ENCODE data around the gene ZNF197. TPM values are rescaled to one million over a fixed set of nuclear protein-coding genes. Genes with fewer than 3 reads are reported as not detected.

Gene ZNF197
- total RNA-seq, 3 donors from 2014 or later: 18.0 to 26.2 (median 18.4) TPM

DNA sequence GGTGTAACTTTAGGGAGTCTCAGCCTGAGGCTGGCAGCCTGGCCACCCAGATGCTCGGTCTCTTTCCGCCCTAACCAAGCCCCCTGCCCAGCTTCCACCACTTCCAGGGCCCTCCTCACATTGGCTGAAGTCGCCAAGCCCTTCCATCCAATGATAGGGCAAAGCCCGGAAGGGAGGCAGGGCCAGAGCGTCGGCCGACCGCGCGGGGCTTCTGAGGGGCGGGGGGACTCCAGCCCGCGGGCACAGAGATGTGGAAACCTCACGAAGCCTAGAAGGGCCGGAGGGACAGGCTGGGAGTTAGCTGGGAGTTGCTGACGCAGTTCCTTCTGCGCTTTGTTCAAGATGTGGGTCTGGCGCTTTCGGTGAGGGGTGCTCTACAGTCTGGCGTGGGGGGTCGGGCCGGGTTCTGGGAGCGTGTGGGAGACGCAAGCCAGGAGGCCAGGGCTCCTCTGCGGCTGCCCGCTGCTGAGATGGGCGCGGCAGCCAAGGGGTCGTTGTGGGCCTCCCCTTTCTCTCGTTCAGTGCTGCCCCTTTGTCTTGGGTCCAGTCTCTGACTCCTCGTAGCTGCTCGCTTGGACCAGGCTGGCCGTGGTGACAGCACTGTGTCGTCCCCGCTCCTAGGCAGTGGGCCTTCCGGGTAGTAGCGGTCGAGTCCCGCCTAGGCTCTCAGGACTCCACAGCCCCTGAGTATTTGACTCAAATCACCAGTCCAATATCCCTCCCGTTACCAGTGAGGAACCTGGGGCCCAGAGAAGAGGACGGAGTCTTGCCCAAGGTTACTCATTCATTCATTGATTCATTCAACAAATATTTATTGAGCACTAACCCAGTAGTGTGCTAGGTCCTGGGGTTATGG lies 40.0 kb upstream of the ZNF197 start, which contains the start of gene ZNF660:
ZNF660 (plus strand) TSS at position 319 of the 856 bp plus-strand sequence. CDS start 9,230 bp downstream, outside the sequence.
- Histone ChIP-seq H3K4me3 (peak within 1 kb of the TSS; percentile 56 to 76 (median 74)), H3K9me3 (no peaks in the 10 kb centered on the region), H3K27me3 (no peaks in the 10 kb centered on the region), H3K36me3 (no peaks in the 10 kb centered on the region), H3K4me1 (peaks cover 0 to 7% of the 10 kb centered on the region in 2 donors), H3K27ac (peak within 1 kb of the TSS; percentile 49 to 70)
- no peak for TF ChIP-seq POLR2A (IDR thresholded peaks at IDR 0.05)
- peak in 2 of 3 donors; percentile 16 to 18 for TF ChIP-seq POLR2AphosphoS5 (IDR thresholded peaks at IDR 0.05)
- TF ChIP-seq, protein P1, sequence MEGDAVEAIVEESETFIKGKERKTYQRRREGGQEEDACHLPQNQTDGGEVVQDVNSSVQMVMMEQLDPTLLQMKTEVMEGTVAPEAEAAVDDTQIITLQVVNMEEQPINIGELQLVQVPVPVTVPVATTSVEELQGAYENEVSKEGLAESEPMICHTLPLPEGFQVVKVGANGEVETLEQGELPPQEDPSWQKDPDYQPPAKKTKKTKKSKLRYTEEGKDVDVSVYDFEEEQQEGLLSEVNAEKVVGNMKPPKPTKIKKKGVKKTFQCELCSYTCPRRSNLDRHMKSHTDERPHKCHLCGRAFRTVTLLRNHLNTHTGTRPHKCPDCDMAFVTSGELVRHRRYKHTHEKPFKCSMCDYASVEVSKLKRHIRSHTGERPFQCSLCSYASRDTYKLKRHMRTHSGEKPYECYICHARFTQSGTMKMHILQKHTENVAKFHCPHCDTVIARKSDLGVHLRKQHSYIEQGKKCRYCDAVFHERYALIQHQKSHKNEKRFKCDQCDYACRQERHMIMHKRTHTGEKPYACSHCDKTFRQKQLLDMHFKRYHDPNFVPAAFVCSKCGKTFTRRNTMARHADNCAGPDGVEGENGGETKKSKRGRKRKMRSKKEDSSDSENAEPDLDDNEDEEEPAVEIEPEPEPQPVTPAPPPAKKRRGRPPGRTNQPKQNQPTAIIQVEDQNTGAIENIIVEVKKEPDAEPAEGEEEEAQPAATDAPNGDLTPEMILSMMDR (IDR thresholded peaks at IDR 0.05): no peak
- DNase-seq (ENCODE audit: low spot score in 2 of 2): peak in 1 of 2 donors; percentile 19
- intact Hi-C loops (cut with DNase I; ENCODE audit: low total_unique reads): no loop called here

DNA sequence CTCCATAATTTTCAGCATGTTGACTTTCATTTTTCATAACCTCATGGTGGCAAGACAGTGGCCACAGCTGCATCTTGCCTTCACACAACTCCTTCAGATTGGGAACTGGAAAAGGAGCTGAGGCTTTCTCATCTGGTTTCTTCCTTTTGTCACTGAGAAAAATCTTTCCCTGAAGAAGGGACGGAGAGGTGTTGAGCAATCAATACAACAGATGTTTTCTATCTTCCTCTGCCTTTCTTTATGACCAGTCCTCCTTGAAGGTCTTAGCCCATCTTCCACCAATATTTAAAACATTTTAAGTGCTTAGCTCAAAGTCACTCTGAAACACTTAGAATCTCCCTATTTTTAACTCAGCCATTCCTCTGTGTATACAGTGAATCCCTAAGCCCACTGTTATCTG lies 28.2 kb upstream of the ZNF197 start:
- TF ChIP-seq, protein P1 (IDR thresholded peaks at IDR 0.05): no peak
- TF ChIP-seq POLR2A (IDR thresholded peaks at IDR 0.05) (no peak), POLR2AphosphoS5 (IDR thresholded peaks at IDR 0.05) (no peak)
- no peaks in the 10 kb centered on the region for H3K4me1 ChIP-seq
- H3K4me3 ChIP-seq: no peak overlapping the region
- DNase-seq (ENCODE audit: low spot score in 2 of 2): no peak
- no peaks in the 10 kb centered on the region for H3K27me3 ChIP-seq
- no peak overlapping the region for H3K27ac ChIP-seq
- no peaks in the 10 kb centered on the region for H3K36me3 ChIP-seq
- intact Hi-C loops (cut with DNase I; ENCODE audit: low total_unique reads): no loop called here
- H3K9me3 ChIP-seq: peaks cover 51 to 62% of the 10 kb centered on the region in 2 donors

DNA sequence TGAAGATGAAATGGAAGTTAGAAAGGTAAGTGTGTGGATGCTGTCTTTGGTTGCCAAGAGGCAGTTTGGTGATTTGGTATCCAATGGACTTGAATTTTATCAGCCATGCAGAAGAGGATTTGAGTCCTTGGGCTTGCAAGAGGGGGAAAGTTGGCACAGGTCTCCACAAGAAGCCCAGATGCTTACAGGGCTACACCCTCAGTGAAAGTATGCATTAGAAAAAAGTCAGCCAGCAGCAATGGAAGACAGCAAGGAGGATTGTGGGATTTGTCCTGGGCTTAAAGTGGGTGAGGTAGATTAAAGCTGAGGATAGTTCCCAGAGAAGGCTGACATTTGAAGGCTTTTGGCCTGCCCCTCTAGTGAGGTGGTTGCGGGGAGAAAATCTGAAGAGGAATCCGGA lies 23.1 kb upstream of the ZNF197 start:
- DNase-seq (ENCODE audit: low spot score in 2 of 2): no peak
- Histone ChIP-seq H3K9me3 (peaks cover 13 to 18% of the 10 kb centered on the region in 2 donors), H3K27ac (no peak overlapping the region), H3K36me3 (no peaks in the 10 kb centered on the region), H3K4me1 (no peaks in the 10 kb centered on the region), H3K27me3 (no peaks in the 10 kb centered on the region), H3K4me3 (no peak overlapping the region)
- TF ChIP-seq, protein P1 (IDR thresholded peaks at IDR 0.05): no peak
- intact Hi-C loops (cut with DNase I; ENCODE audit: low total_unique reads): no loop called here

DNA sequence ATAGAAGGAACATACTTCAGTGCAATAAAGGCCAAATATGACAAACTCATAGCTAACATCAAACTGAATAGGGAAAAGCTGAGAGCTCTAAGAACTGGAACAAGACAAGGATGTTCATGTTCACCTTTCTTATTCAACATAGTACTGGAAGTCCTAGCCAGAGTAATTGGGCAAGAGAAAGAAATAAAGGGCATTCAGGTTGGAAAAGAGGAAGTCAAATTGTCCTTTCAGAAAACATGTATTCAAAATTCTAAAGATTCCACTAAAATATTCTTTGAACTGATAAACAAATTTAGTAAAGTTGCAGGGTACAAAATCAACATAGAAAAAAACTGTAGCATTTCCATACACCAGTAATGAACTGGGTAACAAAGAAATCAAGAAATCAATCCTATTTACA lies 12.2 kb upstream of the ZNF197 start:
- H3K4me3 ChIP-seq: no peak overlapping the region
- H3K36me3 ChIP-seq: no peaks in the 10 kb centered on the region
- no peak overlapping the region for H3K27ac ChIP-seq
- no peaks in the 10 kb centered on the region for H3K4me1 ChIP-seq
- no peaks in the 10 kb centered on the region for H3K27me3 ChIP-seq
- DNase-seq (ENCODE audit: low spot score in 2 of 2): no peak
- H3K9me3 ChIP-seq: no peaks in the 10 kb centered on the region
- intact Hi-C loops (cut with DNase I; ENCODE audit: low total_unique reads): no loop called here
- TF ChIP-seq POLR2A (IDR thresholded peaks at IDR 0.05): no peak

DNA sequence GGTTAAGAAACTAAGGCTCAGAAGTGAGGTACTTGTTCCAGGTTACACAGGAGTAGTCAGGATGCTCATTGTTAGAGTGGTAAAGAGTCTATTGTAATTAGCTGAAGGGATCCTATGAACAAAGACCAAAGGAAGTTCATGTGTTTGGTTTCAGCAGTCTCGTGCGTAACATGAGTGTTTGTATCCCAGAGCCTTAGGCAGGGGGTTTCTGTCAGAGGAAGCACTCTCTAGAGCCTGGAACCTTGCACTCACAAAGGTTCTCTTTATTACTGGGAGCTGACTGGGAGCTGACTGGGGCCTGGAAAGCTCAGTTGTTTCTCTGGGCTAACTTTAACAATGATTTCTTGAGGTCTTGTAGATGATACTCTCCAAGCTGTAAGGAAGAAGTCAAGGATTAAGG lies 3.9 kb downstream of the ZNF197 start:
- Histone ChIP-seq H3K4me3 (no peak overlapping the region), H3K4me1 (no peaks in the 10 kb centered on the region), H3K27ac (no peak overlapping the region), H3K36me3 (no peaks in the 10 kb centered on the region), H3K9me3 (no peaks in the 10 kb centered on the region), H3K27me3 (no peaks in the 10 kb centered on the region)
- intact Hi-C loops (cut with DNase I; ENCODE audit: low total_unique reads): no loop called here
- DNase-seq (ENCODE audit: low spot score in 2 of 2): no peak
- TF ChIP-seq, protein P1 (IDR thresholded peaks at IDR 0.05): no peak
- TF ChIP-seq POLR2A (IDR thresholded peaks at IDR 0.05) (no peak), POLR2AphosphoS5 (IDR thresholded peaks at IDR 0.05) (no peak)
